Pancreas (tissue), 10 donors: Measurements from ENCODE around the gene ATP8A2. TPM values are rescaled to one million over a fixed set of nuclear protein-coding genes. Genes with fewer than 3 reads are reported as not detected.
"Not testable (repeated sequence)": the region's sequence is repeated elsewhere in the genome, so short reads cannot be mapped to it uniquely, and the experiment has no call there.

Experiments
- ATAC-seq, 4 donors: fragments of 200-7000 bp; cut with Tn5 transposase; one replicate each; pipeline versions ENCODE4 v1.8.0 to v1.9.1; 2020; ENCODE audit warnings: mild to moderate bottlenecking in 4 of 4, moderate library complexity in 4 of 4
- DNase-seq, 6 donors: peaks; one replicate each; pipeline ENCODE4 v3.0.0-alpha.2; 2020
- FAIRE-seq: peaks from 2 replicates; lab custom pipeline; 2012; peaks lifted over from hg19 to GRCh38; lab: Jason Lieb, UNC
- H3K27ac ChIP-seq, 4 donors: fragments of 200-600 bp; sonication (generic); 1 replicate in 3 of 4; 2 replicates in 1 of 4; pipeline versions ENCODE4 v1.5.0 to v1.8.0; 2020
- H3K27me3 ChIP-seq, 4 donors: fragments of 200-600 bp; one replicate each; pipeline ENCODE4 v1.8.0; 2021
- H3K36me3 ChIP-seq, 3 donors: fragments of 200-600 bp; sonication (generic) in 1 of 3; one replicate each; pipeline versions ENCODE4 v1.5.0 to v1.8.0; 2020 to 2021
- H3K4me1 ChIP-seq, 3 donors: fragments of 200-600 bp; one replicate each; pipeline ENCODE4 v1.8.0; 2021
- H3K4me3 ChIP-seq, 4 donors: fragments of 200-600 bp; sonication (generic) in 2 of 4; one replicate each; pipeline versions ENCODE4 v1.5.0 to v1.8.0; 2020 to 2021
- H3K9me3 ChIP-seq, 4 donors: fragments of 200-600 bp; one replicate each; pipeline ENCODE4 v1.8.0; 2021
- CTCF ChIP-seq, 4 donors: fragments of 200-600 bp; sonication (generic) in 3 of 4; IDR thresholded peaks; one replicate each; pipeline versions ENCODE4 v1.5.0 to v1.8.0; 2021; ENCODE audit warnings: antibody characterized with exemption in 4 of 4
- WGBS, 2 donors: extraction: QIAGEN DNeasy Blood & Tissue Kit; methylation state at CpG; one replicate each; pipeline ENCODE4 v1.1.7; 2013; 5-methylcytosine and 5-hydroxymethylcytosine counted together
- intact Hi-C, 3 donors: fragments of 100-400 bp; cut with DNase I; formaldehyde crosslinking; loops; one replicate each; pipeline versions ENCODE4 v1.11.1 to v1.14.2; 2022
- polyA plus RNA-seq, 2 donors: library from polyadenylated mRNA; stranded (reverse); fragments of 200-250 nt; gene quantifications; one replicate each; pipeline ENCODE4 v1.2.3, GENCODE V29; 2013
- total RNA-seq, 6 donors: library from RNA; stranded (reverse); fragmentation: NEBNext Ultra II Directional in 4 of 6; extraction: Animal tissue kit (Norgen Biotek cat#: 25700) in 4 of 6; gene quantifications; one replicate each; pipeline versions ENCODE4 v1.2.1 to v1.2.4, GENCODE V29; 2021 to 2023
- donor health status: healthy with polysubstance abuse.
- donor health status: DM: no; HTN: no; CAD: no; lungs with moderate emphysema.
- donor health status: DM: no; HTN: no; CAD: no.
- donor health status: control.
- donor health status: control.
- donor health status: Bipolar disorder and iron deficiency.
- donor health status: DM: yes; HTN: yes; CAD: no.
- donor health status: DM: no; HTN: no; CAD: no.
- donor health status: DM: no; HTN: no; CAD: no.
- donor health status: DM: yes; HTN: yes; CAD: no.

ATP8A2 gene
- total and polyA plus RNA-seq, 8 donors, result 0.04 to 0.28 (median 0.14) TPM

GRCh38 chr13:25778808-25779305 lies 407.1 kb downstream of the ATP8A2 start:
- H3K4me3 ChIP-seq, result no peak overlapping the region
- H3K36me3 ChIP-seq, result no peaks in the 10 kb centered on the region
- ATAC-seq (no peak), FAIRE-seq (no peak), DNase-seq (no peak)
- H3K9me3 ChIP-seq, result no peaks in the 10 kb centered on the region
- no peak overlapping the region for H3K27ac ChIP-seq
- no peaks in the 10 kb centered on the region for H3K27me3 ChIP-seq
- H3K4me1 ChIP-seq, result no peaks in the 10 kb centered on the region
- no peak for TF ChIP-seq CTCF (IDR thresholded peaks at IDR 0.05)
- WGBS, 2 donors, result 58 to 65% methylated on average over 4 of the region's 4 CpGs
- intact Hi-C loops, result no loop called here

DNA sequence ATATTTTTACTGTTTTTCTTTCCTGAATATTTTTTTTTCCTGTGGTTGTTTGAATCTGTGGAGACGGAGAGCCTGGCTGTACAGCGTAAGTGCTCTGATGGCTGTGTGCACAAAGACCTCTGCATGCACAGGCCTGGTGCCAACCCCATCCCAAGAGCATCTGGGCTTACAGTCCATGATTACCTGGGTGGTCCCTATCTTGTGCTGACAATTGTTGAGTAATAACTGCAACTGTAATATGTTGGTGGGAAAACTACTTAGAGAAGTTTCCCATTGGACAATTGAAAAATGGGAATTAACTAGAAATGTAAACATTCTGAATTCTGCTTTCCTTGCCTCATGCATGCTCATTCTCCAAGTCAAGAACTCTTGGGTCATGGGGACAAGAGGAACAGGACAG lies 411.3 kb downstream of the ATP8A2 start:
- Histone ChIP-seq H3K4me3 (no peak overlapping the region), H3K27ac (no peak overlapping the region), H3K36me3 (no peaks in the 10 kb centered on the region), H3K4me1 (no peaks in the 10 kb centered on the region), H3K9me3 (no peaks in the 10 kb centered on the region), H3K27me3 (no peaks in the 10 kb centered on the region)
- intact Hi-C loops, result no loop called here
- TF ChIP-seq CTCF (IDR thresholded peaks at IDR 0.05), result no peak
- ATAC-seq (no peak), DNase-seq (no peak), FAIRE-seq (no peak)
- 93 to 97% methylated on average over 2 of the region's 2 CpGs for WGBS, 2 donors

DNA sequence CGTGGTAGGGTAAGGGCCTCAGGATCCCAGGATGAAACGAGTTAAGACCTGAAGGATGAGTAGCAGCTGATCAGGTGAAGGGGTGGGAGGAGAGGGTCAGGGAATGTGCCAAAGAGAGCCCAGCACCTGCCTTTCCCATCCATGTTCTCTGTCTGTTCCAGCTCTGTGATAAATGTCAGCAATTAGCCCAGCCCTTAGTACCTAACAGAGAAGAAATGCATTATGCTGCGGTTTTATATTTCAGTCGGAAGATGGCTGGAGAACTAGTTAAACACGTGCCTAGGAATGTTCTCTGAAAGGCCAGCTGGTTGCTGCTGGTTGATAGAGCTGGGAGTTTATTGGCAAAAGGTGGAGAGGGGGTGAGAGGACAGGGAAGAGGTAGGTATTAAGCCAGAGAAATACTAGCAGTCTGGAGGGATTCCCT lies 411.8 kb downstream of the ATP8A2 start:
- FAIRE-seq (no peak), ATAC-seq (no peak), DNase-seq (no peak)
- WGBS, 2 donors, result 29 to 33% methylated on average over 5 of the region's 5 CpGs
- no peak overlapping the region for H3K27ac ChIP-seq
- no peaks in the 10 kb centered on the region for H3K4me1 ChIP-seq
- H3K9me3 ChIP-seq, result no peaks in the 10 kb centered on the region
- H3K36me3 ChIP-seq, result no peaks in the 10 kb centered on the region
- intact Hi-C loops, result no loop called here
- H3K27me3 ChIP-seq, result no peaks in the 10 kb centered on the region
- TF ChIP-seq CTCF (IDR thresholded peaks at IDR 0.05), result no peak
- H3K4me3 ChIP-seq, result no peak overlapping the region

GRCh38 chr13:25784119-25784518 lies 412.3 kb downstream of the ATP8A2 start:
- no peak overlapping the region for H3K27ac ChIP-seq
- DNase-seq (no peak), FAIRE-seq (no peak), ATAC-seq (no peak)
- WGBS, 2 donors, result 56 to 69% methylated on average over 4 of the region's 4 CpGs
- no peaks in the 10 kb centered on the region for H3K36me3 ChIP-seq
- no peak for TF ChIP-seq CTCF (IDR thresholded peaks at IDR 0.05)
- no peak overlapping the region for H3K4me3 ChIP-seq
- no peaks in the 10 kb centered on the region for H3K27me3 ChIP-seq
- no peaks in the 10 kb centered on the region for H3K9me3 ChIP-seq
- intact Hi-C loops, result no loop called here
- no peaks in the 10 kb centered on the region for H3K4me1 ChIP-seq

DNA sequence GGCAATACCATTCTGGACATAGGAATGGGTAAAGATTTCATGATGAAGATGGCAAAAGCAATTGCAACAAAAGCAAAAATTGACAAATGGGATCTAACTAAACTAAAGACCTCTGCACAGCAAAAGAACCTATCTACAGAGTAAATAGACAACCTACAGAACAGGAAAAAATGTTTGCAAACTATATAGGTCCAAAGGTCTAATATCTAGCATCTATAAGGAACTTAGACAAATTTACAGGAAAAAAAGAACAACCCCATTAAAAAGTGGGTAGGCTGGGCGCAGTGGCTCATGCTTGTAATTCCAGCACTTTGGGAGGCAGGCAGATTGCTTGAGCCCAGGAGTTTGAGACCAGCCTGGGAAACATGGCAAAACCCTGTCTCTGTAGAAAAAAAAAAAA lies 418.4 kb downstream of the ATP8A2 start:
- H3K4me3 ChIP-seq, H3K36me3 ChIP-seq, H3K27me3 ChIP-seq, intact Hi-C loops, H3K9me3 ChIP-seq, DNase-seq, H3K4me1 ChIP-seq, FAIRE-seq, H3K27ac ChIP-seq, ATAC-seq: not testable (repeated sequence)
- 88 to 100% methylated on average over 1 of the region's 1 CpG for WGBS, 2 donors
